CD4-positive, alpha-beta T cell treated with Interleukin-6 for 4 hours (primary cell): Measurements from ENCODE around the gene CACNA1F.
A peak's percentile ranks its signal among the peaks of the same experiment; 100 is the strongest.
"Not testable (repeated sequence)": the region's sequence is repeated elsewhere in the genome, so short reads cannot be mapped to it uniquely, and the experiment has no call there.

ENCODE experiments used
- DNase-seq: peaks from one replicate; pipeline ENCODE4 v3.0.0-alpha.2; 2020; ENCODE audit warnings: mixed read lengths

CACNA1F gene

DNA sequence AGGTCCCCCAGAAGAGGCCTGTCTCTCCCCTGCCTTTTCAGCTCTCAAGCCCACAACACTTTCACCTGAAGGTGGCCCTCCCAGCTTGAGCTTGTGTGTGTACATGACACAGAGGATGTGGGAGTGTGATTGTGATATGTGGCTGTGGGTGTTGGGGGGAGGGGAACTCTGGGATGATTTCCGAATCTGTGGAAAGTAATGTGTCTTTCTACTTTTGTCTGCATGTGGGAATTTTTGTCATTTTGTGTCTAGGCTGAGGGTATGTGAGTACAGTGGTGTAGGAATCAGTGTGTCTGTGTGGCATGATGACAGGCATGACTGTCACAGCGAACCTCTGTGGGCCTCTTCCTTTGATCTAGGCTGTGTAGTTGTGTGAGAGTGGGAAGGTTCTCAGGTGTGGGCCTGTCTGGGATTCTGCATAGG, 39.6 kb downstream of the CACNA1F start:
- DNase-seq, result no peak

DNA sequence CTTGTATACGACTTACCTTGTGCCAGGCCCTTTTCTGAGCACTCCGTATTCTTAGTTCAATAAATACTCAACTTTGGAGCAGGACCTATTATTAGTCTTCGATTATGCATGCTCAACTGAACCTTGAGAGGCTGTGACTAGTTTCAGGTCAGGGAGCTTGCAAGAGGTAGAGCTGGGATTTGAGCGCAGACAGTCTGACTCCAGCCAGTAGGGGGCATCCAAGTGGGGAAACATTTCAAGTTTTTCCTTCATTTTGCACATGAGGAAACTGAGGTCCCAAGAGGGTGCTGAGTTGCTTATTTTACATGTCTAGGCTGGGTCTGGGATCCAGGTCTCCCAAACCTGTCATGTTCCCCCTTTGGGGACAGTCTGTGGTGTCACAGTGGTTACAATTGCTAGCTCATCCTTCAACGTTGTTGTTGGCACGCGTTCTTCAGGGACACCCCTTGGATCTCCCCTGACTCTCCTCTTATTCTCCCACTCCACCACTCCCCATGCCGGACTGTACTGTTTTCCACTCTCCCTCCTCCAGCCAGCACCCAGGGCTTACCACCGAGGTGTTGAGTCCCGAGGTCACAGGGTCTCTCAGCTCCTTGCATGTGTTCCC, 40.3 kb downstream of the CACNA1F start:
- peak; percentile 52 for DNase-seq

GRCh38 chrX:49191574-49192011, 41.5 kb downstream of the CACNA1F start:
- DNase-seq, result no peak

GRCh38 chrX:49190821-49191573, 42.1 kb downstream of the CACNA1F start:
- DNase-seq, result peak; percentile 86

- no peak for DNase-seq
Observed at GRCh38 chrX:49189606-49190005, 43.5 kb downstream of the CACNA1F start.

GRCh38 chrX:49188468-49189076, 44.6 kb downstream of the CACNA1F start:
- DNase-seq, result no peak

GRCh38 chrX:49187526-49187925, 45.6 kb downstream of the CACNA1F start:
- DNase-seq, result no peak

- no peak for DNase-seq
Observed at GRCh38 chrX:49187028-49187394, 46.1 kb downstream of the CACNA1F start.

- peak; percentile 86 for DNase-seq
Observed at GRCh38 chrX:49186125-49187027, 46.8 kb downstream of the CACNA1F start, which contains the start of gene PRICKLE3. PRICKLE3 (minus strand) TSS chrX:49186373; CDS start chrX:49186297, 76 bp downstream.

- DNase-seq, result peak; percentile 34
Observed at GRCh38 chrX:49184294-49185281, 48.6 kb downstream of the CACNA1F start.

DNA sequence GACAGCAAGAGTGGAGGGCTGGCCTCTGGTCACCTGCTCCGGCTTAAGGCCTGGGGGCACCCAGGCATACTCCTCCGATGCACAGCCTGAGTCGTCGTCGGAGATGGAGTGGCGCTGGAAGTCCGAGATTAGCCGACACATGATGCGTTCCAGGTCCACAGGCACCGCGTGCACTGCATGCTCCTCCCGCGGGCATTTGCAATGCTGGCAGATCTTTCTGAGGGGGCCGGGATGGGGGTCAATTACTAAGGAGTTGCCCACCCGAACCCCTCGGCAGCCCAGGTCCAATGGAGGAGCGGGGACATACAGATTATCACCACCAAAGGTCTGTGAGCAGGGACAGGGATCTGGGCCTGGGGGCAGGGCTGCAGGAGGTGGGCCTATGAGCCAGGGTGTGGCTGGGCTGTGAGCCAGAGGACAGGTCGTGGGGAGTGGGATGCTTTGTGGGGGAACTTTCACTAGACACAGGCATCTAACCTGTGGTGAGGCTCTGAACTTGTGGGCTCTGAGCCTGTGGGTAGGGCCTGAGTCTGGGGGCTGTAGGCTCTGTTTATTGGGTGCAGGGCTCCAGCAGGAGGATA, 49.3 kb downstream of the CACNA1F start:
- DNase-seq, result no peak

- DNase-seq, result no peak
Observed at GRCh38 chrX:49179358-49179757, 53.8 kb downstream of the CACNA1F start.

- DNase-seq, result no peak
Observed at GRCh38 chrX:49178537-49178936, 54.6 kb downstream of the CACNA1F start.

DNA sequence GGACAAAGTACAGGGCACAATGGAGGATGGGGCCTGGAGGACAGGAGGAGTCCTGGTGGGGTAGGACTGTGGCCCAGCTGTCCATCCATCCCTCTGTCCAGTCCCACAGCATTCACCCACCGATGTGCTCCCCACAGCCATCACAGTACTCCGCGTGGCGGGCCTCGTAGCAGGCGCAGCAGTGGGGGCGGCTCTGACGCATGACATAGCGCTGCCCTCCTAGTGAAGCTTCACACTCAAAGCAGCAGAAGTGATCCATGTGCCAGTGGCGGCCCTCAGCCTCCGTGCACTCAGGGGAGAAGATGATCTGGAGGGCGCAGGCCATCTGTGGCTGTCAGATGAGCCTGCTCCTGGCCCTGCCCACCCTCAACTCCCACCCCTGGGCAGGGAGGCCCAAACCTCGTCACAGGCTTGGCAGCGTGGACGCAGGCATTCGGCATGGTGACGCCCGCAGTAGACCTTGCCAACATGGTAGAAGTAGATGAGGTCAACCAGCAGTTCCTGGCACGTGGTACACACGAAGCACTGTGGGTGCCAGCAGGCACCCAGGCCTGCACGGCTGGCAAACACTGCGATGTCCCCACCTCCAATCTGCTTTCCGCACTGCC, 55.2 kb downstream of the CACNA1F start:
- DNase-seq, result no peak

DNA sequence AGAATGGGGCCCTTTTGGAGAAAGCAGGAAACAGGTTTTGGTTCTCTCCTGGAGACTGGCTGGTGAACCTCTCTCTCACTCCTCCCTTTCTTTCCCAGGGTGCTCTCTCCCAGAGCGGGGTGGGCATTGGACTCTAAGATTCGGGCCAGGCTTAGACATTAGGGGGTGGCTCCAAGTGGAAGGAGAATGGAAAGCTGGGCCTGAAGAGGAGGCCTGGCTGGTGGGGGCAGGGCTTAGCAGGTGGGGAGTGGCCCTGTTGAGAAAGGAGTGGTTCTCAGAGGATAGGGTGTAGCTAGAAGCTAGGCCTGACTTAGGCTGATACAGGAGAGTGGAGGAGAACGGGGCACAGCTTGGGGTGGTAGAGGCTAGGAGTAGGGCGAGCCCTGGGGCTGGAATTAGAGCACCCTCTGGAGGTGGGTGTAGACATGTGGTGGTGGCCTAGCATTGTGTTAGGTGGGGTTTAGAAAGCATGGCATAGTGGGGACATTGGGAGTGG, 55.8 kb downstream of the CACNA1F start:
- DNase-seq, result peak; percentile 49

- no peak for DNase-seq
Observed at GRCh38 chrX:49176421-49177326, 56.5 kb downstream of the CACNA1F start.

DNA sequence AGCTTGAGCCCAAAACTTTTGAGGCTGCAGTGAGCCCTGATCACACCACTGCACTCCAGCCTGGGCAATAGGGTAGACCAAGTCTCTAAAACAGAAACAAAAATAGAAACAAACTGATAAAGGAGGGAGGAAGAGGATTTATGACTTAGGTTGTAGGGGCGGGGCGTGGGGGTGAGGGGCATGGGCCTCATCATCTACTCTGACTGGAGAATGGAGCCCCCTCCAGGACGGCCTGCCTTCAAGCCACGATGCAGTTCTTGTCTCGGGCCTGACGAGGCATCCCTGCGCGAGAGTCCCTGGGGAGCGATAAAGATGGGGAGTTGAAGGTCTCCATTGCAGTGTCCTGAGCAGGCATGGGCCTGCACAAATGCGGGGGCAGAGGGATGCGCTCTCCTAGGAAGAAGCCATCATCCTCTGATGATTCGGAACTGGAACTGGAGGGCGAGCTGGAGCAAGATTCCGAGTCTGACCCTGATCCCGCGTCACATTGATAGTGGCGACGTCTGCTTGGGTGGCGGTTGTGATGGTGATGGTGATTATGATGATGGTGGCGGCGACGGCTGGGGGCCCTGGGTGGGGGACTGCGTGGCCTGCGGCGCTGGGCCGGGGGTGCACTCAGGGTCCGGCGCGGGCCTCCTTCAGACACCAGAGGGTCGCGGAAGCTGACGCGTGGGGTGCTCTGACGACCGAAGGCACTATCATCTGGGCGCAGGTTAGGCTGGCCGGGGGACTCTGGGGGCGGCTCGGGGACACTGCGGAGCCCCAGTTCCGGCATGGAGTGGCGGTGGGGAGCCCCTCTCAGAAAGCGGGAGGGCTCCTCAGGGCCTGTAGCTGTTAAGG, 57.5 kb downstream of the CACNA1F start:
- DNase-seq, result no peak

DNA sequence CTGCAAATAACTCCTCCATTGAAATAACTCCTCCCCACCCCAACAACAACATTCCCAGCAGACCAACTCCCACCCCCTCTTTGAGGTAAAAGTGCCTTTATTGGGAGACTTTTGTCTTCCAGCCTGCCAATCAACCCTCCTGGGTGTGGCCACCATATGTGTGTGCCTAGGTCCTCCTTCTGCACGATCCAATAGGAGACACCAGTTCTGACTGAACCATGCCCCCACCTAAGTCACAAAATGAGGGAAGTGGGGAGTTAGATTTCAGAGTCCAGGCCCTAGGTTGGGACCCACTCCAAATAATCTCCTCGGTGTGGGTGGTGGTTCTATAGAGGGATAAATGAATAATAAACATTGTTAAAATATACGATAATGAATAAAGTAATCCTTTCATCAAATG, 58.4 kb downstream of the CACNA1F start:
- no peak for DNase-seq

GRCh38 chrX:49173544-49173943, 59.6 kb downstream of the CACNA1F start:
- not testable (repeated sequence) for DNase-seq
